H9 (cell line): Measurements from ENCODE around the gene ITGA7. TPM values are rescaled to one million over a fixed set of nuclear protein-coding genes. Genes with fewer than 3 reads are reported as not detected.

ENCODE experiments used
- DNase-seq: peaks from one replicate; pipeline ENCODE4 v3.0.0-alpha.2; 2017
- H2AFZ ChIP-seq: one replicate; pipeline ENCODE4 v1.6.1; 2013; ENCODE audit warnings: mild to moderate bottlenecking, low read length, control low read depth, moderate library complexity
- H2AK5ac ChIP-seq: 2 replicates; pipeline ENCODE4 v1.6.1; 2013; ENCODE audit warnings: low read length, control low read depth, mixed read lengths; ENCODE audit not compliant: insufficient read length
- H2BK120ac ChIP-seq: one replicate; pipeline ENCODE4 v1.6.1; 2013; ENCODE audit warnings: low read depth, mild to moderate bottlenecking, low read length, control low read depth, inconsistent platforms; ENCODE audit not compliant: poor library complexity, severe bottlenecking
- H2BK12ac ChIP-seq: 2 replicates; pipeline ENCODE4 v1.6.1; 2013; ENCODE audit warnings: low read length, control low read depth, mixed read lengths, low read depth; ENCODE audit not compliant: insufficient read length
- H2BK15ac ChIP-seq: 2 replicates; pipeline ENCODE4 v1.6.1; 2013; ENCODE audit warnings: low read depth, low read length, control low read depth
- H2BK20ac ChIP-seq: one replicate; pipeline ENCODE4 v1.6.1; 2013; ENCODE audit warnings: low read depth, mild to moderate bottlenecking, low read length, control low read depth, inconsistent platforms; ENCODE audit not compliant: poor library complexity, severe bottlenecking
- H2BK5ac ChIP-seq: 2 replicates; pipeline ENCODE4 v1.6.1; 2013; ENCODE audit warnings: low read length, control low read depth, mixed read lengths; ENCODE audit not compliant: insufficient read length
- H3K14ac ChIP-seq: 2 replicates; pipeline ENCODE4 v1.6.1; 2013; ENCODE audit warnings: low read length, control low read depth; ENCODE audit not compliant: insufficient read depth
- H3K18ac ChIP-seq: 2 replicates; pipeline ENCODE4 v1.6.1; 2013; ENCODE audit warnings: low read depth, mild to moderate bottlenecking, mixed read lengths, low read length, control low read depth; ENCODE audit not compliant: insufficient read length
- H3K23ac ChIP-seq: 2 replicates; pipeline ENCODE4 v1.6.1; 2013; ENCODE audit warnings: low read length, control low read depth, mixed read lengths, low read depth; ENCODE audit not compliant: insufficient read length
- H3K23me2 ChIP-seq: 2 replicates; pipeline ENCODE4 v1.6.1; 2013; ENCODE audit warnings: low read depth, mild to moderate bottlenecking, mixed read lengths, low read length, control low read depth; ENCODE audit not compliant: insufficient read length, poor library complexity, severe bottlenecking
- H3K27ac ChIP-seq: 2 replicates; pipeline ENCODE4 v1.5.1; 2013; ENCODE audit warnings: low read length, control low read depth, mixed read lengths, low read depth; ENCODE audit not compliant: insufficient read length
- H3K27me3 ChIP-seq: 2 replicates; pipeline ENCODE4 v1.6.1; 2013; ENCODE audit warnings: low read length, control low read depth, inconsistent platforms; ENCODE audit not compliant: insufficient read depth
- H3K4ac ChIP-seq: 2 replicates; pipeline ENCODE4 v1.6.1; 2013; ENCODE audit warnings: low read depth, mild to moderate bottlenecking, control low read depth, inconsistent platforms, low read length, moderate library complexity
- H3K4me1 ChIP-seq: 2 replicates; pipeline ENCODE4 v1.6.1; 2013; ENCODE audit warnings: low read length, control low read depth, inconsistent platforms; ENCODE audit not compliant: insufficient read depth
- H3K4me2 ChIP-seq: 2 replicates; pipeline ENCODE4 v1.6.1; 2013; ENCODE audit warnings: low read length, control low read depth, mixed read lengths; ENCODE audit not compliant: insufficient read length, insufficient read depth
- H3K56ac ChIP-seq: 2 replicates; pipeline ENCODE4 v1.6.1; 2013; ENCODE audit warnings: low read depth, mild to moderate bottlenecking, mixed read lengths, low read length, control low read depth; ENCODE audit not compliant: insufficient read length
- H3K79me1 ChIP-seq: 2 replicates; pipeline ENCODE4 v1.6.1; 2013; ENCODE audit warnings: low read depth, mild to moderate bottlenecking, moderate library complexity, low read length, control low read depth, inconsistent platforms; ENCODE audit not compliant: insufficient read depth, poor library complexity, severe bottlenecking
- H3K79me2 ChIP-seq: 2 replicates; pipeline ENCODE4 v1.6.1; 2013; ENCODE audit warnings: low read length, control low read depth, inconsistent platforms; ENCODE audit not compliant: insufficient read depth
- H3K9ac ChIP-seq: 2 replicates; pipeline ENCODE4 v1.6.1; 2013; ENCODE audit warnings: low read length, control low read depth, mixed read lengths; ENCODE audit not compliant: insufficient read length; ENCODE audit errors: extremely low read depth
- H3K9me3 ChIP-seq: one replicate; pipeline ENCODE4 v1.6.1; 2013; ENCODE audit warnings: low read depth, low read length, inconsistent platforms; ENCODE audit not compliant: control insufficient read depth
- H3T11ph ChIP-seq: one replicate; pipeline ENCODE4 v1.6.1; 2013; ENCODE audit warnings: mild to moderate bottlenecking, low read length, control low read depth, inconsistent platforms
- H4K20me1 ChIP-seq: one replicate; pipeline ENCODE4 v1.6.1; 2013; ENCODE audit not compliant: control insufficient read depth, insufficient read length, insufficient read depth
- H4K5ac ChIP-seq: 2 replicates; pipeline ENCODE4 v1.6.1; 2013; ENCODE audit warnings: low read depth, mild to moderate bottlenecking, mixed read lengths, low read length, control low read depth; ENCODE audit not compliant: insufficient read length
- H4K8ac ChIP-seq: replicated peaks from 2 replicates; pipeline ENCODE4 v1.6.1; 2013; ENCODE audit warnings: low read length, control low read depth, mixed read lengths, low read depth; ENCODE audit not compliant: insufficient read length
- H4K91ac ChIP-seq: 2 replicates; pipeline ENCODE4 v1.6.1; 2013; ENCODE audit warnings: low read depth, mild to moderate bottlenecking, moderate library complexity, mixed read lengths, low read length, control low read depth; ENCODE audit not compliant: insufficient read length
- H3K27ac Mint-ChIP-seq, 3 experiments: 2 replicates in 2 of 3; 3 replicates in 1 of 3; pipeline ENCODE4 v1.8.0; 2020 to 2021; ENCODE audit warnings: mixed read lengths in 3 of 3, mild to moderate bottlenecking in 1 of 3, moderate library complexity in 1 of 3
- H3K27me3 Mint-ChIP-seq: 2 replicates; pipeline ENCODE4 v1.8.0; 2021; ENCODE audit warnings: low read depth, mild to moderate bottlenecking, moderate library complexity, mixed read lengths
- H3K36me3 Mint-ChIP-seq, 3 experiments: 2 replicates in 2 of 3; 3 replicates in 1 of 3; pipeline ENCODE4 v1.8.0; 2020 to 2021; ENCODE audit warnings: low read depth in 3 of 3, mixed read lengths in 3 of 3; ENCODE audit not compliant: insufficient read depth in 1 of 3
- H3K4me1 Mint-ChIP-seq, 2 experiments: 2 replicates each; pipeline ENCODE4 v1.8.0; 2020; ENCODE audit warnings: mixed read lengths in 2 of 2
- H3K4me3 Mint-ChIP-seq, 2 experiments: 2 replicates in 1 of 2; 3 replicates in 1 of 2; pipeline ENCODE4 v1.8.0; 2020 to 2021; ENCODE audit warnings: mild to moderate bottlenecking in 2 of 2, mixed read lengths in 2 of 2, moderate library complexity in 1 of 2
- H3K9me3 Mint-ChIP-seq, 2 experiments: 2 replicates in 1 of 2; 3 replicates in 1 of 2; pipeline ENCODE4 v1.8.0; 2020; ENCODE audit warnings: mild to moderate bottlenecking in 2 of 2, mixed read lengths in 2 of 2, moderate library complexity in 1 of 2
- WGBS: extraction: QIAGEN DNeasy Blood & Tissue Kit; methylation state at CpG from one replicate; pipeline ENCODE4 v1.1.7; 2013; ENCODE audit warnings: missing lambda C conversion rate, low lambda C conversion rate, mixed read lengths; ENCODE audit not compliant: insufficient read length; ENCODE audit errors: extremely low coverage; 5-methylcytosine and 5-hydroxymethylcytosine counted together
- total RNA-seq: library from RNA; stranded (reverse); gene quantifications from 2 replicates; pipeline ENCODE4 v1.2.1, GENCODE V29; 2021
- TF ChIP-seq, protein P1 (sequence below): fragments of 200-600 bp; sonication (generic); conservative IDR thresholded peaks from 3 replicates; pipeline ENCODE4 v1.8.0; 2021; ENCODE audit warnings: antibody characterized with exemption, mild to moderate bottlenecking

The ITGA7 gene
- total RNA-seq, 1 experiment from 2014 or later: 119 TPM

DNA sequence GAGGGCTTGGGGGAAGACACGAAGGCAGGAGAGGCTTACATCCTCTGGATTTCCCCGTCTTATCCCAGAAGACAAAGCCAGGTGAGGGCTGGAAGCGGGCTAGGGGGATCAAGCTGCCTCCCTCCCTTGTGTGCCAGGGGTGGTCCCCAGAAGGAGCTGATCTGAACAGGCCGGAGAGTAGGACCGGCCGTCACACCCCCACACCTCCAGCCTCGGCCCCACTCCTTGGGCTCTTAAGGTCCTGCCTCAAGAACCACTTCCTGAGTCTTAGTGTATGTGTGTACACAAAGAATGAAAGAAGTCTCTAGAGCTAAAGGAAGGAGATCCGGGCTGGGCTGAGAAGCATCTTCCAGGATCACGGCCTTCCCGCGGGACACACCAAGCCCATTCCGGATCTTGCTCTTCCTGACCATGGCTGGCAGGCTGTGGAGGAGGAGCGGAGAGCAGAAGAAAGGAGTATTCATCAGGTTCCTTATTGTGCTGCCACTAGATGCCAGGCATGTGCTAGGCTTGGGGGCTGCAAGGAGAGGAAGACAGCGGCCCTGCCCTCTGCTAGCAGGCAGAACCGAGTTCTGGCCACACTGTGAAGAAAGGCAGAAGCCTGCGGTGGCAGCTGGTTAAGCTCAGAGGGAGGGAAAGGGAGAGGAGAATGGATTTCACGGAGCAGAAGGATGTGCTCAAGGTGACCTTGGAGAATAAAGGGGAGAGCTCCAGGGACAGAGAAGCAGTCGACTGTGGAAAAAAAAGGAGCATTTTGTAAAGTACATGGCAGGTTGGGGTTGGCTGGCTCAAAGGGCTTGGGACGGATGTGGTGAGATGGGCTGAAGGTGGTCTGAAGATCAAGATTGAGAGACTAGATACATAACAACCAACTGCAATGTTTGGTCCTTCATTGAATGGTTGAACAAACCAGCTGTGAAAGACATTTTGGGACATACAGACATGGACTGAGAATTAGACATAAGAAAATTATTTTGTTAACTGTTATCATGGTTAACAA, 22.4 kb upstream of the ITGA7 start:
- Histone ChIP-seq H2BK5ac (no peak overlapping the region), H3K27me3 (no peaks in the 10 kb centered on the region), H3K23me2 (peaks cover 14% of the 10 kb centered on the region), H4K91ac (no peak overlapping the region), H2BK12ac (no peak overlapping the region), H3K4me2 (peak overlapping the region; percentile 54), H3K79me1 (peaks cover 7% of the 10 kb centered on the region), H3K79me2 (peaks cover 7% of the 10 kb centered on the region; the same call in 1 of the 2 replicates), H3K18ac (peak overlapping the region; percentile 4), H2BK120ac (no peak overlapping the region), H3K56ac (no peak overlapping the region), H3K27ac (no peak overlapping the region), H4K8ac (no peak overlapping the region), H2AFZ (no peak overlapping the region), H3K14ac (no peak overlapping the region), H3T11ph (no peak overlapping the region), H3K9me3 (no peaks in the 10 kb centered on the region), H4K20me1 (no peaks in the 10 kb centered on the region), H2AK5ac (no peak overlapping the region), H3K4me1 (peaks cover 3% of the 10 kb centered on the region; the same call in 1 of the 2 replicates), H2BK20ac (no peak overlapping the region), H3K9ac (peak overlapping the region; percentile 11), H4K5ac (no peak overlapping the region), H3K23ac (no peak overlapping the region), H2BK15ac (no peak overlapping the region), H3K4ac (no peak overlapping the region)
- TF ChIP-seq, protein P1, sequence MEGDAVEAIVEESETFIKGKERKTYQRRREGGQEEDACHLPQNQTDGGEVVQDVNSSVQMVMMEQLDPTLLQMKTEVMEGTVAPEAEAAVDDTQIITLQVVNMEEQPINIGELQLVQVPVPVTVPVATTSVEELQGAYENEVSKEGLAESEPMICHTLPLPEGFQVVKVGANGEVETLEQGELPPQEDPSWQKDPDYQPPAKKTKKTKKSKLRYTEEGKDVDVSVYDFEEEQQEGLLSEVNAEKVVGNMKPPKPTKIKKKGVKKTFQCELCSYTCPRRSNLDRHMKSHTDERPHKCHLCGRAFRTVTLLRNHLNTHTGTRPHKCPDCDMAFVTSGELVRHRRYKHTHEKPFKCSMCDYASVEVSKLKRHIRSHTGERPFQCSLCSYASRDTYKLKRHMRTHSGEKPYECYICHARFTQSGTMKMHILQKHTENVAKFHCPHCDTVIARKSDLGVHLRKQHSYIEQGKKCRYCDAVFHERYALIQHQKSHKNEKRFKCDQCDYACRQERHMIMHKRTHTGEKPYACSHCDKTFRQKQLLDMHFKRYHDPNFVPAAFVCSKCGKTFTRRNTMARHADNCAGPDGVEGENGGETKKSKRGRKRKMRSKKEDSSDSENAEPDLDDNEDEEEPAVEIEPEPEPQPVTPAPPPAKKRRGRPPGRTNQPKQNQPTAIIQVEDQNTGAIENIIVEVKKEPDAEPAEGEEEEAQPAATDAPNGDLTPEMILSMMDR: no peak
- Mint-ChIP-seq H3K9me3 (no peaks in the 10 kb centered on the region; a peak in 1 of 5 replicates), H3K27me3 (no peaks in the 10 kb centered on the region; the same call in 1 of the 2 replicates), H3K36me3 (peaks cover 18 to 24% (median 24%) of the 10 kb centered on the region in 3 experiments; a peak in 6 of 7 replicates), H3K27ac (peak overlapping the region; percentile 35 to 96 (median 78); a peak in 6 of 7 replicates), H3K4me1 (peaks cover 32 to 34% of the 10 kb centered on the region in 2 experiments), H3K4me3 (peak overlapping the region; percentile 89 to 93)
- peak; percentile 66 for DNase-seq
- no CpG with 5 or more reads among the region's 19 CpGs for WGBS
